Parathyroid adenoma (tissue), 2 donors: ENCODE results near the gene STK11IP.

Experiments used
- H2AFZ ChIP-seq: fragments of 300-600 bp; sonication (generic); one replicate; pipeline ENCODE4 v1.7.0; 2017; ENCODE audit warnings: antibody characterized with exemption, mild to moderate bottlenecking
- H3K27ac ChIP-seq: fragments of 300-600 bp; sonication (generic); one replicate; pipeline ENCODE4 v1.7.0; 2017
- H3K27me3 ChIP-seq: fragments of 300-600 bp; sonication (generic); one replicate; pipeline ENCODE4 v1.7.0; 2017; ENCODE audit warnings: low read length; ENCODE audit not compliant: control insufficient read depth, insufficient read depth
- H3K36me3 ChIP-seq: fragments of 300-600 bp; sonication (generic); one replicate; pipeline ENCODE4 v1.7.0; 2017; ENCODE audit warnings: low read length; ENCODE audit not compliant: control insufficient read depth, insufficient read depth
- H3K4me1 ChIP-seq: fragments of 300-600 bp; sonication (generic); one replicate; pipeline ENCODE4 v1.7.0; 2017; ENCODE audit warnings: control low read depth
- H3K4me2 ChIP-seq: fragments of 300-600 bp; sonication (generic); one replicate; pipeline ENCODE4 v1.7.0; 2017; ENCODE audit warnings: low read length
- H3K4me3 ChIP-seq: fragments of 300-600 bp; sonication (generic); one replicate; pipeline ENCODE4 v1.7.0; 2017; ENCODE audit warnings: low read depth, low read length
- H3K79me2 ChIP-seq: fragments of 300-600 bp; sonication (generic); one replicate; pipeline ENCODE4 v1.7.0; 2017; ENCODE audit warnings: control low read depth
- H3K9ac ChIP-seq: fragments of 300-600 bp; sonication (generic); one replicate; pipeline ENCODE4 v1.7.0; 2017; ENCODE audit warnings: mild to moderate bottlenecking
- H3K9me3 ChIP-seq: fragments of 300-600 bp; sonication (generic); one replicate; pipeline ENCODE4 v1.7.0; 2017; ENCODE audit warnings: low read length; ENCODE audit not compliant: control insufficient read depth
- TF ChIP-seq, protein P1 (sequence below): fragments of 300-600 bp; sonication (generic); IDR thresholded peaks from one replicate; pipeline ENCODE4 v1.7.0; 2017; ENCODE audit warnings: antibody characterized with exemption, mild to moderate bottlenecking
- donor health status: primary hyperparathyroidism.

Gene STK11IP

DNA sequence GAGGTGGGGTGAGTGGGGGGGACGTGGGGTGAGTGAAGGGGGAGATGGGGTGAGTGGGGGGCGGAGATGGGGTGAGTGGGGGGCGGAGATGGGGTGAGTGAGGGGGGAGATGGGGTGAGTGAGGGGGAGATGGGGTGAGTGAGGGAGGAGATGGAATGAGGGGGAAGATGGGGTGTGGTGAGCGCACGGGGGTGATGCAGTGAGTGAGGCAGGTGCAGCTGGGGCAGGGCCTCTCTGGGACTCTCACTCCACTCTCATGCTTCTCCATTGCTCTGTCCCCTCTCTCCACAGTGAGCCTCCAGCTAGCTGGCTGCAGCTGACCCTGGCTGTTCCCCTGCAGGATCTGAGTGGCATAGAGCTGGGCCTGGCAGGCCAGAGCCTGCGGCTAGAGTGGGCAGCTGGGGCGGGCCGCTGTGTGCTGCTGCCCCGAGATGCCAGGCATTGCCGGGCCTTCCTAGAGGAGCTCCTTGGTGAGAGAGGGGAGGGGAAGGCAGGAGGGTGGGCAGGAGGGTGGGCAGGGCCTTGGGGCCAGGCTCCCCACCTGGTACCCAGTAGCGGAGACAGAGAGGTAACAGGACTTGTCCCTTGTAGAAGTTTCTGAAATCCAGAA, 15.9 kb downstream of the STK11IP start:
- TF ChIP-seq, protein P1, sequence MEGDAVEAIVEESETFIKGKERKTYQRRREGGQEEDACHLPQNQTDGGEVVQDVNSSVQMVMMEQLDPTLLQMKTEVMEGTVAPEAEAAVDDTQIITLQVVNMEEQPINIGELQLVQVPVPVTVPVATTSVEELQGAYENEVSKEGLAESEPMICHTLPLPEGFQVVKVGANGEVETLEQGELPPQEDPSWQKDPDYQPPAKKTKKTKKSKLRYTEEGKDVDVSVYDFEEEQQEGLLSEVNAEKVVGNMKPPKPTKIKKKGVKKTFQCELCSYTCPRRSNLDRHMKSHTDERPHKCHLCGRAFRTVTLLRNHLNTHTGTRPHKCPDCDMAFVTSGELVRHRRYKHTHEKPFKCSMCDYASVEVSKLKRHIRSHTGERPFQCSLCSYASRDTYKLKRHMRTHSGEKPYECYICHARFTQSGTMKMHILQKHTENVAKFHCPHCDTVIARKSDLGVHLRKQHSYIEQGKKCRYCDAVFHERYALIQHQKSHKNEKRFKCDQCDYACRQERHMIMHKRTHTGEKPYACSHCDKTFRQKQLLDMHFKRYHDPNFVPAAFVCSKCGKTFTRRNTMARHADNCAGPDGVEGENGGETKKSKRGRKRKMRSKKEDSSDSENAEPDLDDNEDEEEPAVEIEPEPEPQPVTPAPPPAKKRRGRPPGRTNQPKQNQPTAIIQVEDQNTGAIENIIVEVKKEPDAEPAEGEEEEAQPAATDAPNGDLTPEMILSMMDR: no peak
- no peak overlapping the region for H3K27ac ChIP-seq
- H3K9me3 ChIP-seq: no peaks in the 10 kb centered on the region
- no peaks in the 10 kb centered on the region for H3K36me3 ChIP-seq
- no peaks in the 10 kb centered on the region for H3K79me2 ChIP-seq
- H2AFZ ChIP-seq: no peak overlapping the region
- H3K27me3 ChIP-seq: no peaks in the 10 kb centered on the region
- no peak overlapping the region for H3K9ac ChIP-seq
- no peak overlapping the region for H3K4me2 ChIP-seq
- H3K4me1 ChIP-seq: no peaks in the 10 kb centered on the region
- H3K4me3 ChIP-seq: no peak overlapping the region

- Histone ChIP-seq H3K4me3 (no peak overlapping the region), H3K27me3 (no peaks in the 10 kb centered on the region), H3K4me2 (no peak overlapping the region), H3K27ac (no peak overlapping the region), H3K36me3 (no peaks in the 10 kb centered on the region), H3K4me1 (no peaks in the 10 kb centered on the region), H3K9ac (no peak overlapping the region), H3K9me3 (no peaks in the 10 kb centered on the region), H2AFZ (no peak overlapping the region), H3K79me2 (no peaks in the 10 kb centered on the region)
- TF ChIP-seq, protein P1: no peak
Measured at GRCh38 chr2:219614076-219614860, 16.6 kb downstream of the STK11IP start.

GRCh38 chr2:219615036-219615435, 17.4 kb downstream of the STK11IP start:
- Histone ChIP-seq H3K27me3 (no peaks in the 10 kb centered on the region), H3K4me1 (no peaks in the 10 kb centered on the region), H3K4me2 (no peak overlapping the region), H3K36me3 (no peaks in the 10 kb centered on the region), H3K9me3 (no peaks in the 10 kb centered on the region), H2AFZ (no peak overlapping the region), H3K79me2 (no peaks in the 10 kb centered on the region), H3K4me3 (no peak overlapping the region), H3K9ac (no peak overlapping the region), H3K27ac (no peak overlapping the region)
- TF ChIP-seq, protein P1: no peak

DNA sequence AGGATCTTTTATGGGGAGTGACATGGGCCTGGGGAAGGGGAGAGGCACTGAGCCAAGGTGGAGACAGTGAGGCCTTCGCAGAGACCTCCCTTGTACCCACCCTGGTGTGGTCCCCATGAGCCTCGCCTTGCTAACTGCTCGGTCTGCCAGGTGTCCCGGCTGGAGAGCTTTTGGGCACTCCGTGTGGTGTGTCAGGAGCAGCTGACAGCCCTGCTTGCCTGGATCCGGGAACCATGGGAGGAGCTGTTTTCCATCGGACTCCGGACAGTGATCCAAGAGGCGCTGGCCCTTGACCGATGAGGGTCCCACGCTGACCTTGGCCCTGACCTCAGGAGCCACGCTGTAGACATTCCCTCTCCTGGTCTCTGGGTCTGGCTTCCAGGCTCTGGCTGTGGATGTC, 18.2 kb downstream of the STK11IP start:
- H3K4me3 ChIP-seq: no peak overlapping the region
- TF ChIP-seq, protein P1: no peak
- no peak overlapping the region for H2AFZ ChIP-seq
- H3K4me2 ChIP-seq: no peak overlapping the region
- no peaks in the 10 kb centered on the region for H3K79me2 ChIP-seq
- H3K4me1 ChIP-seq: no peaks in the 10 kb centered on the region
- no peaks in the 10 kb centered on the region for H3K9me3 ChIP-seq
- H3K36me3 ChIP-seq: no peaks in the 10 kb centered on the region
- no peak overlapping the region for H3K27ac ChIP-seq
- H3K9ac ChIP-seq: no peak overlapping the region
- H3K27me3 ChIP-seq: no peaks in the 10 kb centered on the region
